CD4-positive, alpha-beta T cell treated with Interleukin-15 for 1 hour (primary cell): ENCODE data around the gene BNIP3.
"Not testable (repeated sequence)": the region's sequence is repeated elsewhere in the genome, so short reads cannot be mapped to it uniquely, and the experiment has no call there.

Experiments used
- DNase-seq: peaks from one replicate; pipeline ENCODE4 v3.0.0-alpha.2; 2020

The BNIP3 gene

DNA sequence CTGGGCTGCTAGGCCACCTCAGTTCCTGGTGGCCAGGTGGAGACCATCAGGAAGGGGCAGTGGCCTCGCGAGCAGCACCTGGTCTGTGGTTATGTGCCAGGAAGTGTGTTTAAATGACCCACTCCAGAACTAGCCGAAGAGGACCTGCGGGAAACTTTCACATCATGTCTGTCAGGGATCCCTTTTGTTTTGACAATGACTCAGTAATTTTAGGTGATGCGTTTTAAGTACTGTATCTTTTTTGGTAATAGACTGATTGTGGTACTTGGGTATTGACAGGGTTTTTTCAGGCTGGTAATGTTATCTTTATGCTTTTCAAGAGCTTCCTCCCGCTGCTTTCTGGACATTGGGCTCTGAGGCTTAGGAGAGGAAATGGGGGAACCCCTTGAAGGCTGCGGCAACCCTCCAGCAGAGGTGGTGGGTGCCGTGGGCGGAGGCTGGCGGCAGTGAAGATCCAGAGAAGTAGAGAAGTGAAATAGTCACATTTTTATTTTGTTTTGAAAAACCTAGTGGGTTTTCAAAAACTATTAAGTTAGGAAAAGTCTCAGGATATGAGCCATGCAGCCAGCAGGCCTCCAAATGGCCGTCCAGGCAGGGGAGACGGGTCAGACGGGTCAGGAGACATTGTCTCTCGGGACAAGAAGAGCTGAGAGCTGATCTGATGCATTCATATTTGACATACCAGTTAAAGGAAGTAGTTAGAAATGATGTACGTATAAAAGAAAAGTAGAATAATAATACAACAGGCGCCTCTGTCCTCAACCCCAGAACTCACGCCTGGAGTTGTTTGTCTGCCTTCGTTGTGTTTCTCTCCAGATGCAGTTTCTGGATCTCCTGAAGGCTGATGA is 53.3 kb downstream of the BNIP3 start:
- DNase-seq: no peak

DNA sequence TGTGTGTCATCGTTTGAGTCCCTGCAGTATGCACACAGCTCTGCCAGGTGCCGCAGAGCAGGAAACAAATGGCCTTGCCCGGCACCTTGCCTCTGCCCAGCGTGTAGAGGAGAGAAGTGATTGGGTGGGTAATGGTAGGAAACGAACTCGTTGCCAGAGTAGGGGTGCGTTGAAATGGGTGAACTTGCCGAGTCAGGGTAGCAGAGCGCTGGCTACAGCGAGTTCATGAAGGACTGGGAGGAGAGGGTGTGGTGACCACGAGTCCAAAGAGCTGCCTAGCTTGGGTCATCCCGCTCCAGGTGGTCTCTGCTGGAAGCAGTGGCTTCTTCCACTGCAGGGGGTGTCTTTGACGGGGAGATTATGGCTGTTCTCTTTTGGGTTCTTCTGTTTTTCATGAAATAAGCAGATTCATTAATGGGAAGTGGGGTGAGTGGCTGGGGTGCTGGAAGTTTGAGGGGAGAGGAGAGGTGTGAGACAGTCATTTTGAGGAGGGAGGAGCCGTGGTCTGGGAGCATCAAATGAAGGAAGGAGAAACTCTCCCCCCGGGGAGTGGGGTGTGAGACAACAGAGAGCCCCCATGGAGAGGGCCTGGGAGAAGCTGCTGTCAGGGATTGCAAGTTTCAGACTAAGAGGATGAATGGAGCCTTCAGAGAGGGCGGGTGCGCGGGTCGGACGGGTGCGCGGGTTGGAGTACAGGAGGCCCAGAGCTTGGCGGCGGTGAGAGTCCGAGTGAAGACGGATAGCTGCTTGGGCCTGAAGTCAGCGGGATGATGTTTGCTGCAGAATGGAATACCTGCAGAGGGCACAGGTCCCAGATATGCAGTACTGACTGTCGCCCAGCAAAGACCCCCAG is 54.8 kb downstream of the BNIP3 start:
- no peak for DNase-seq

GRCh38 chr10:131926253-131926652 is 55.5 kb downstream of the BNIP3 start:
- DNase-seq: no peak

GRCh38 chr10:131925716-131926115 is 56.0 kb downstream of the BNIP3 start:
- DNase-seq: no peak

DNA sequence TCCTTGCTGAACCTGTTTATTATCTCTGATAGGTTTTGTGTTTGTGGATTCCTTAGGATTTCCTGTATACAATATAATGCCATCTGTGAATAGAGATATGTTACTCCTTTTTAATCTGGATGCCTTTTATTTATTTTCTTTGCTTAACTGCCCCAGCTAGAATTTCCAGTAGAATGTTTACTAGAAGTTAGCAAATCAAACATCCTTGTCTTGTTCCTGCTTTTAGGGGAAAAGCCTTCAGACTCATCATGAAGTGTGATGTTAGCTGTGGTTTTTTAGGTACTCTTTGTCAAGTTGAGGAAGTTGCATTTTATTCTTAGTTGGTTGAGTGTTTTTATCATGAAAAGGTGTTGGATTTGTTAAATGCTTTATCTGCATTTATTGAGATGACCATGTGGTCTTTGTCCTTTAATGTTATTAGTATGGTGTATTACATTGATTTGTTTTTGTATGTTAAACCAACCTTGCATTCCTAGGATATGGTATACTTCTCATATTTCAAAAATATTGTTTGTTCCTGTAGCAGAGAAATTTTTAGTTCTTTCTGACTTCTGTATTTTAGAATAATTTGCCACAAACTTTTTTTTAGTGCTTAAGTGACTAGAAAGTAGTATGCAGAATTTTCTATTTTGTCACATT is 56.6 kb downstream of the BNIP3 start:
- no peak for DNase-seq

GRCh38 chr10:131923038-131923756 is 58.5 kb downstream of the BNIP3 start:
- no peak for DNase-seq

- no peak for DNase-seq
Observed at GRCh38 chr10:131921184-131921583, 60.5 kb downstream of the BNIP3 start.

- no peak for DNase-seq
Observed at GRCh38 chr10:131920693-131921092, 61.0 kb downstream of the BNIP3 start.

DNA sequence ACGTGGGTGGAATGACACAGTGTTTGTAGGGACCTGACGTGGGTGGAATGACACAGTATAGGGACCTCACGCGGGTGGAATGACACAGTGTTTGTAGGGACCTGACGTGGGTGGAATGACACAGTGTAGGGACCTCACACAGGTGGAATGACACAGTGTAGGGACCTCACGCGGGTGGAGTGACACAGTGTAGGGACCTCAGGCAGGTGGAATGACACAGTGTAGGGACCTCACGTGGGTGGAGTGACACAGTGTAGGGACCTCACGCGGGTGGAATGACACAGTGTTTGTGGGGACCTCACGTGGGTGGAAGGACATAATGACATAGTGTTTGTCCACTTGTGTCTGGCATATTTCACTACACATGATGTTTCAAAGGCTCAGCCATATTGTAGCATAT is 61.6 kb downstream of the BNIP3 start:
- no peak for DNase-seq

DNA sequence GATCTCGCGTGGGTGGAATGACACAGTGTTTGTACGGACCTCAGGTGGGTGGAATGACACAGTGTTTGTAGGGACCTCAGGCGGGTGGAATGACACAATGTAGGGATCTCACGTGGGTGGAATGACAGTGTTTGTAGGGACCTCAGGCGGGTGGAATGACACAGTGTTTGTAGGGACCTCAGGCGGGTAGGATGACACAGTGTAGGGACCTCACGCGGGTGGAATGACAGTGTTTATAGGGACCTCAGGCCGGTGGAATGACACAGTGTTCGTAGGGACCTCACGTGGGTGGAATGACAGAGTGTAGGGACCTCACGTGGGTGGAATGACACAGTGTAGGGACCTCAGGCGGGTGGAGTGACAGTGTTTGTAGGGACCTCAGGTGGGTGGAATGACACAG is 62.3 kb downstream of the BNIP3 start:
- not testable (repeated sequence) for DNase-seq
